Right atrium auricular region (tissue), 2 donors: ENCODE data around the gene FREM2. TPM values are rescaled to one million over a fixed set of nuclear protein-coding genes. Genes with fewer than 3 reads are reported as not detected.
A peak's percentile ranks its signal among the peaks of the same experiment; 100 is the strongest.

ENCODE experiments used
- DNase-seq: peaks from one replicate; pipeline ENCODE4 v3.0.0-alpha.2; 2019; ENCODE audit warnings: low spot score
- H3K27ac ChIP-seq, 2 donors: fragments of 200-600 bp; sonication (generic); 1 replicate in 1 of 2; 2 replicates in 1 of 2; pipeline ENCODE4 v1.5.1; 2016 to 2019
- H3K27me3 ChIP-seq, 2 donors: fragments of 200-600 bp; sonication (generic); one replicate each; pipeline versions ENCODE4 v1.5.1 to v1.6.0; 2017 to 2019
- H3K36me3 ChIP-seq: fragments of 200-600 bp; sonication (generic); one replicate; pipeline ENCODE4 v1.5.1; 2016
- H3K4me1 ChIP-seq, 2 donors: fragments of 200-600 bp; sonication (generic); one replicate each; pipeline versions ENCODE4 v1.5.1 to v1.6.0; 2017 to 2019
- H3K4me3 ChIP-seq, 2 donors: fragments of 200-600 bp; sonication (generic); 1 replicate in 1 of 2; 2 replicates in 1 of 2; pipeline ENCODE4 v1.5.1; 2017 to 2019; ENCODE audit warnings: mild to moderate bottlenecking in 1 of 2, moderate library complexity in 1 of 2
- H3K9me3 ChIP-seq, 2 donors: fragments of 200-600 bp; sonication (generic); one replicate each; pipeline ENCODE4 v1.5.1; 2019
- CTCF ChIP-seq, 2 donors: fragments of 200-600 bp; sonication (generic); IDR thresholded peaks; one replicate each; pipeline ENCODE4 v1.5.1; 2019; ENCODE audit warnings: antibody characterized with exemption in 2 of 2
- total RNA-seq, 2 donors: library from RNA; depleted of rRNA; stranded (reverse); fragments of >200 nt; gene quantifications; one replicate each; pipeline ENCODE4 v1.1.0, GENCODE V29; 2016

FREM2 gene
- total RNA-seq, 2 donors from 2014 or later, result 0.20 TPM; not detected in 1

GRCh38 chr13:38863536-38863935 lies 176.7 kb downstream of the FREM2 start:
- no peaks in the 10 kb centered on the region for H3K4me1 ChIP-seq
- TF ChIP-seq CTCF (IDR thresholded peaks at IDR 0.05), result no peak
- H3K27me3 ChIP-seq, result no peaks in the 10 kb centered on the region
- H3K9me3 ChIP-seq, result no peaks in the 10 kb centered on the region
- no peaks in the 10 kb centered on the region for H3K36me3 ChIP-seq
- H3K27ac ChIP-seq, result no peak overlapping the region
- DNase-seq, result no peak
- H3K4me3 ChIP-seq, result no peak overlapping the region

DNA sequence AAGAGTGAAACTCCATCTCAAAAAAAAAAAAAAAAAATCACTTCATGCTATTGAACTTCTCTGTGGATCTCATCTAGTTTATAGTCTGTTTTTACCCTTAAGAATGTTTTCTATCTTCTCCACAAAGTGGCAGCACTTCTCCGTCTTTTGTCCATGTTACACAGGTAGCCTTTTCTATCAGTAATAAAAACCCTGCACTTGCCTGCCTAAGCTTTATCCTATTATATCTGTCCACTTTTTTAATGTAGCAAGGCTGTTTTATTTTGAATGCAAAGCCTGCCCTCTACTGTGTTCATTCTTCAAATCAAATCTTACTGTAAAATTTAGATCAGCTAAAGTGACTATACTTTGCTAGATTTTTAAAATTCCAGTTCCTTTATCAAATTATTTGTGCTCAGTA lies 179.8 kb downstream of the FREM2 start:
- no peak for DNase-seq
- no peaks in the 10 kb centered on the region for H3K36me3 ChIP-seq
- no peak overlapping the region for H3K4me3 ChIP-seq
- H3K27me3 ChIP-seq, result no peaks in the 10 kb centered on the region
- no peaks in the 10 kb centered on the region for H3K9me3 ChIP-seq
- TF ChIP-seq CTCF (IDR thresholded peaks at IDR 0.05), result no peak
- H3K27ac ChIP-seq, result no peak overlapping the region
- H3K4me1 ChIP-seq, result no peaks in the 10 kb centered on the region

DNA sequence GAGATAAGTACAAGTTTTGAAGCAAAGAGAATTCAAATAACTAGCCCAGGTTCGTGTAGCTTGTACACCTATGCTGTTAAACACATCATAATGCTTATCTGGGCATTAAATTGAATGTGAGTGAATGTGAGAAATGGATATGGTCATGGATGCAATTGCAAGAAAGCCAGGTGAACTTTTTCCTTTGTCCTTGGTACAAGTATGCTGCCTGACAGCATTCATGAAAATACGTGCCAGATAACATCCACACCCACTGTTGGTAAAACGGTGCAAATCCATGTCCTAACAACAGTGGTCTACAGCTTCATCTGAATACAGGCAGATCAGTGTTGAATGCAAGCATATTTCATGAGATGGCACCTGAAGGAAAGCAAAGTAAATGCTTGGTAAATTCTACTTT lies 181.5 kb downstream of the FREM2 start:
- H3K4me1 ChIP-seq, result no peaks in the 10 kb centered on the region
- no peak for DNase-seq
- no peak for TF ChIP-seq CTCF (IDR thresholded peaks at IDR 0.05)
- H3K36me3 ChIP-seq, result no peaks in the 10 kb centered on the region
- H3K4me3 ChIP-seq, result no peak overlapping the region
- no peak overlapping the region for H3K27ac ChIP-seq
- no peaks in the 10 kb centered on the region for H3K9me3 ChIP-seq
- H3K27me3 ChIP-seq, result no peaks in the 10 kb centered on the region

DNA sequence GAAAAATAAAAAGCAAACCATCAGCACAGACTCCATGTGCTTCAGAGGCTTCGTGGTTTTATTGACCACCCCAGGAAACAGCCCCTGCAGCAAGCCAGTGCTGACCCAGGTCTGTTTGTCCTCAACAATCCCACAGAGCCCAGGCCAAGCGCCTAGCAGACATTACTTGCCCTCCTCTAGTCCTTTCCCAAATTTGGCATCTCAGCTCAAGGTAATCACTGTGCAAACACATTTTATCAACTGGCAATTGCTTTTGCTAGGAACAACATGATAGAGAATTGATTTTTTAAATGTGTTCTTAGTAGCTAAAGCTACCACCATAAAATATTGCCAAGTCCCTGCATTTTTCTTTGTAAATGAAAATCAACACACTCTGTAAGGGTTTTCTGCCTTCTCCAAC lies 182.0 kb downstream of the FREM2 start:
- TF ChIP-seq CTCF (IDR thresholded peaks at IDR 0.05), result no peak
- H3K27me3 ChIP-seq, result no peaks in the 10 kb centered on the region
- DNase-seq, result no peak

DNA sequence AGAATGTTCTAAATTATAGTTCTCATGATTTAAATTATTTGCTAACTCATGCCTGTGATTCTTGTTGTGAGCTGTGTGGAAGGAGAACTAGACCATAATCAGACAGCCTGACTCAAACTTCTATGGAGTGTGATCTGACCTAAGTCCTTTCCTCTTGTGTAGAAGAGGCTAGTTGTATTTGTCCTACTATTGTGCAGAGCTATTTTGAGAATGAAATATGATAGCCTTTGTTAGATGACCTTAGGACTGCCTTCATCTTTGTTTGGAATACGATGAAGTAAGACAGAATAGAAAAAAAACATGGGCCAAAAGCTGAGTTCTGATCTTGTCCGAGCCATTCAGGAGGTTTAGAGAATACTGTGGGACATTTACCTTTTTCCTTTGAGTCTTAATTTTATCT lies 184.4 kb downstream of the FREM2 start:
- no peak for TF ChIP-seq CTCF (IDR thresholded peaks at IDR 0.05)
- Histone ChIP-seq H3K27me3 (no peaks in the 10 kb centered on the region), H3K4me1 (no peaks in the 10 kb centered on the region), H3K4me3 (no peak overlapping the region), H3K9me3 (no peaks in the 10 kb centered on the region), H3K36me3 (no peaks in the 10 kb centered on the region), H3K27ac (no peak overlapping the region)
- DNase-seq, result no peak

More for the DNA sequence above, 182.0 kb downstream of the FREM2 start:
- H3K9me3 ChIP-seq, result no peaks in the 10 kb centered on the region
- no peaks in the 10 kb centered on the region for H3K4me1 ChIP-seq
- H3K27ac ChIP-seq, result no peak overlapping the region
- H3K36me3 ChIP-seq, result no peaks in the 10 kb centered on the region
- H3K4me3 ChIP-seq, result no peak overlapping the region

DNA sequence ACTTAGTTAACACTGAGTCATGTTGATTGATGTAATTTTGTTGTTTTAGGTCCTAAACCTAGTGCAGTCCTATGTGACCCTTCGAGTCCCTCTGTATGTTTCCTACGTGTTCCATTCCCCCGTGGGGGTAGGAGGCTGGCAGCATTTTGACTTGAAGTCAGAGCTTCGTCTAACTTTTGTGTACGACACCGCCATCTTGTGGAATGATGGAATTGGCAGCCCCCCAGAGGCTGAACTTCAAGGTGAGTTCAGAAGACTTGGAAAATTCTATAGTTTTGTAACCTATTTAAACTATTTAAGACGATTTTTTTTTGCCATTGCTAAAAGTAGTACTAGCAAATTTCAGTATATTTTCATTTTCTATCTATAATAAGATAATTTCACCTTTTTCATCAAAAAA lies 185.8 kb downstream of the FREM2 start:
- Histone ChIP-seq H3K4me1 (no peaks in the 10 kb centered on the region), H3K9me3 (no peaks in the 10 kb centered on the region), H3K4me3 (no peak overlapping the region), H3K36me3 (no peaks in the 10 kb centered on the region), H3K27me3 (no peaks in the 10 kb centered on the region), H3K27ac (no peak overlapping the region)
- DNase-seq, result no peak
- peak in 1 of 2 donors; percentile 40 for TF ChIP-seq CTCF (IDR thresholded peaks at IDR 0.05)
